H9 (cell line): ENCODE measurements around the gene KCNAB1. TPM values are rescaled to one million over a fixed set of nuclear protein-coding genes. Genes with fewer than 3 reads are reported as not detected.

ENCODE experiments used
- DNase-seq: peaks from one replicate; pipeline ENCODE4 v3.0.0-alpha.2; 2017
- H2AFZ ChIP-seq: one replicate; pipeline ENCODE4 v1.6.1; 2013; ENCODE audit warnings: mild to moderate bottlenecking, low read length, control low read depth, moderate library complexity
- H2AK5ac ChIP-seq: 2 replicates; pipeline ENCODE4 v1.6.1; 2013; ENCODE audit warnings: low read length, control low read depth, mixed read lengths; ENCODE audit not compliant: insufficient read length
- H2BK120ac ChIP-seq: one replicate; pipeline ENCODE4 v1.6.1; 2013; ENCODE audit warnings: low read depth, mild to moderate bottlenecking, low read length, control low read depth, inconsistent platforms; ENCODE audit not compliant: poor library complexity, severe bottlenecking
- H2BK12ac ChIP-seq: 2 replicates; pipeline ENCODE4 v1.6.1; 2013; ENCODE audit warnings: low read length, control low read depth, mixed read lengths, low read depth; ENCODE audit not compliant: insufficient read length
- H2BK15ac ChIP-seq: 2 replicates; pipeline ENCODE4 v1.6.1; 2013; ENCODE audit warnings: low read depth, low read length, control low read depth
- H2BK20ac ChIP-seq: one replicate; pipeline ENCODE4 v1.6.1; 2013; ENCODE audit warnings: low read depth, mild to moderate bottlenecking, low read length, control low read depth, inconsistent platforms; ENCODE audit not compliant: poor library complexity, severe bottlenecking
- H2BK5ac ChIP-seq: 2 replicates; pipeline ENCODE4 v1.6.1; 2013; ENCODE audit warnings: low read length, control low read depth, mixed read lengths; ENCODE audit not compliant: insufficient read length
- H3K14ac ChIP-seq: 2 replicates; pipeline ENCODE4 v1.6.1; 2013; ENCODE audit warnings: low read length, control low read depth; ENCODE audit not compliant: insufficient read depth
- H3K18ac ChIP-seq: 2 replicates; pipeline ENCODE4 v1.6.1; 2013; ENCODE audit warnings: low read depth, mild to moderate bottlenecking, mixed read lengths, low read length, control low read depth; ENCODE audit not compliant: insufficient read length
- H3K23ac ChIP-seq: 2 replicates; pipeline ENCODE4 v1.6.1; 2013; ENCODE audit warnings: low read length, control low read depth, mixed read lengths, low read depth; ENCODE audit not compliant: insufficient read length
- H3K23me2 ChIP-seq: 2 replicates; pipeline ENCODE4 v1.6.1; 2013; ENCODE audit warnings: low read depth, mild to moderate bottlenecking, mixed read lengths, low read length, control low read depth; ENCODE audit not compliant: insufficient read length, poor library complexity, severe bottlenecking
- H3K27ac ChIP-seq: 2 replicates; pipeline ENCODE4 v1.5.1; 2013; ENCODE audit warnings: low read length, control low read depth, mixed read lengths, low read depth; ENCODE audit not compliant: insufficient read length
- H3K27me3 ChIP-seq: 2 replicates; pipeline ENCODE4 v1.6.1; 2013; ENCODE audit warnings: low read length, control low read depth, inconsistent platforms; ENCODE audit not compliant: insufficient read depth
- H3K4ac ChIP-seq: 2 replicates; pipeline ENCODE4 v1.6.1; 2013; ENCODE audit warnings: low read depth, mild to moderate bottlenecking, control low read depth, inconsistent platforms, low read length, moderate library complexity
- H3K4me1 ChIP-seq: 2 replicates; pipeline ENCODE4 v1.6.1; 2013; ENCODE audit warnings: low read length, control low read depth, inconsistent platforms; ENCODE audit not compliant: insufficient read depth
- H3K4me2 ChIP-seq: 2 replicates; pipeline ENCODE4 v1.6.1; 2013; ENCODE audit warnings: low read length, control low read depth, mixed read lengths; ENCODE audit not compliant: insufficient read length, insufficient read depth
- H3K56ac ChIP-seq: 2 replicates; pipeline ENCODE4 v1.6.1; 2013; ENCODE audit warnings: low read depth, mild to moderate bottlenecking, mixed read lengths, low read length, control low read depth; ENCODE audit not compliant: insufficient read length
- H3K79me1 ChIP-seq: 2 replicates; pipeline ENCODE4 v1.6.1; 2013; ENCODE audit warnings: low read depth, mild to moderate bottlenecking, moderate library complexity, low read length, control low read depth, inconsistent platforms; ENCODE audit not compliant: insufficient read depth, poor library complexity, severe bottlenecking
- H3K79me2 ChIP-seq: 2 replicates; pipeline ENCODE4 v1.6.1; 2013; ENCODE audit warnings: low read length, control low read depth, inconsistent platforms; ENCODE audit not compliant: insufficient read depth
- H3K9ac ChIP-seq: 2 replicates; pipeline ENCODE4 v1.6.1; 2013; ENCODE audit warnings: low read length, control low read depth, mixed read lengths; ENCODE audit not compliant: insufficient read length; ENCODE audit errors: extremely low read depth
- H3K9me3 ChIP-seq: one replicate; pipeline ENCODE4 v1.6.1; 2013; ENCODE audit warnings: low read depth, low read length, inconsistent platforms; ENCODE audit not compliant: control insufficient read depth
- H3T11ph ChIP-seq: one replicate; pipeline ENCODE4 v1.6.1; 2013; ENCODE audit warnings: mild to moderate bottlenecking, low read length, control low read depth, inconsistent platforms
- H4K20me1 ChIP-seq: one replicate; pipeline ENCODE4 v1.6.1; 2013; ENCODE audit not compliant: control insufficient read depth, insufficient read length, insufficient read depth
- H4K5ac ChIP-seq: 2 replicates; pipeline ENCODE4 v1.6.1; 2013; ENCODE audit warnings: low read depth, mild to moderate bottlenecking, mixed read lengths, low read length, control low read depth; ENCODE audit not compliant: insufficient read length
- H4K8ac ChIP-seq: replicated peaks from 2 replicates; pipeline ENCODE4 v1.6.1; 2013; ENCODE audit warnings: low read length, control low read depth, mixed read lengths, low read depth; ENCODE audit not compliant: insufficient read length
- H4K91ac ChIP-seq: 2 replicates; pipeline ENCODE4 v1.6.1; 2013; ENCODE audit warnings: low read depth, mild to moderate bottlenecking, moderate library complexity, mixed read lengths, low read length, control low read depth; ENCODE audit not compliant: insufficient read length
- H3K27ac Mint-ChIP-seq, 3 experiments: 2 replicates in 2 of 3; 3 replicates in 1 of 3; pipeline ENCODE4 v1.8.0; 2020 to 2021; ENCODE audit warnings: mixed read lengths in 3 of 3, mild to moderate bottlenecking in 1 of 3, moderate library complexity in 1 of 3
- H3K27me3 Mint-ChIP-seq: 2 replicates; pipeline ENCODE4 v1.8.0; 2021; ENCODE audit warnings: low read depth, mild to moderate bottlenecking, moderate library complexity, mixed read lengths
- H3K36me3 Mint-ChIP-seq, 3 experiments: 2 replicates in 2 of 3; 3 replicates in 1 of 3; pipeline ENCODE4 v1.8.0; 2020 to 2021; ENCODE audit warnings: low read depth in 3 of 3, mixed read lengths in 3 of 3; ENCODE audit not compliant: insufficient read depth in 1 of 3
- H3K4me1 Mint-ChIP-seq, 2 experiments: 2 replicates each; pipeline ENCODE4 v1.8.0; 2020; ENCODE audit warnings: mixed read lengths in 2 of 2
- H3K4me3 Mint-ChIP-seq, 2 experiments: 2 replicates in 1 of 2; 3 replicates in 1 of 2; pipeline ENCODE4 v1.8.0; 2020 to 2021; ENCODE audit warnings: mild to moderate bottlenecking in 2 of 2, mixed read lengths in 2 of 2, moderate library complexity in 1 of 2
- H3K9me3 Mint-ChIP-seq, 2 experiments: 2 replicates in 1 of 2; 3 replicates in 1 of 2; pipeline ENCODE4 v1.8.0; 2020; ENCODE audit warnings: mild to moderate bottlenecking in 2 of 2, mixed read lengths in 2 of 2, moderate library complexity in 1 of 2
- CTCF ChIP-seq: fragments of 200-600 bp; sonication (generic); conservative IDR thresholded peaks from 3 replicates; pipeline ENCODE4 v1.8.0; 2021; ENCODE audit warnings: antibody characterized with exemption, mild to moderate bottlenecking
- WGBS: extraction: QIAGEN DNeasy Blood & Tissue Kit; methylation state at CpG from one replicate; pipeline ENCODE4 v1.1.7; 2013; ENCODE audit warnings: missing lambda C conversion rate, low lambda C conversion rate, mixed read lengths; ENCODE audit not compliant: insufficient read length; ENCODE audit errors: extremely low coverage; 5-methylcytosine and 5-hydroxymethylcytosine counted together
- total RNA-seq: library from RNA; stranded (reverse); gene quantifications from 2 replicates; pipeline ENCODE4 v1.2.1, GENCODE V29; 2021

The KCNAB1 gene
- total RNA-seq, 1 experiment from 2014 or later, result 3.7 TPM

DNA sequence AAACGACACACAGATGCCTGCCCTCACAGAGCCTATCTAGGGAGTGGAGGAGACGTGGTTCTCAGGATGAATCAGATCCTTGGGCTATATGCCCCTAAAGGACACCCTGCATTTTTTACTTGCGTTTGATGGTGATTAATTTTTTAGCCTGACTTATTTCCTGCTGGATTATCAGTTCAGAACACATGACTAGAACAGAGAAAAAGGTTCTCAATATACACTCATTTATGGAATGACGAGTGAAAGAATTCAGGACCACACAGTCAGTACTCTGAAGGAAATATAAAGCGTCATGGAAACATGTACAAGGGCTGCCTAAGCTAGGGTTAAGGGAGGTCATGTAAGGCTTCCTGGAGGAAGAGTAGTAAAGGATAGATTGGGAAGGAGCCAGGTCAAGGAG is 312.8 kb downstream of the KCNAB1 start:
- Mint-ChIP-seq H3K4me3 (no peak overlapping the region; a peak in 1 of 5 replicates), H3K4me1 (no peaks in the 10 kb centered on the region), H3K9me3 (no peaks in the 10 kb centered on the region; a peak in 1 of 5 replicates), H3K27ac (no peak overlapping the region), H3K36me3 (no peaks in the 10 kb centered on the region), H3K27me3 (no peaks in the 10 kb centered on the region)
- no peak overlapping the region for H3K9ac ChIP-seq
- no CpG with 5 or more reads among the region's 5 CpGs for WGBS
- H2AK5ac ChIP-seq, result no peak overlapping the region
- no peak overlapping the region for H2AFZ ChIP-seq
- H3K14ac ChIP-seq, result no peak overlapping the region
- no peak overlapping the region for H3K4ac ChIP-seq
- no peak overlapping the region for H2BK120ac ChIP-seq
- no peak overlapping the region for H3T11ph ChIP-seq
- H3K4me2 ChIP-seq, result no peak overlapping the region
- TF ChIP-seq CTCF, result no peak
- H3K79me1 ChIP-seq, result no peaks in the 10 kb centered on the region
- H3K23ac ChIP-seq, result no peak overlapping the region
- H4K91ac ChIP-seq, result no peak overlapping the region
- no peak overlapping the region for H4K5ac ChIP-seq
- H3K56ac ChIP-seq, result no peak overlapping the region
- H2BK20ac ChIP-seq, result no peak overlapping the region
- no peak for DNase-seq
- H3K27me3 ChIP-seq, result no peaks in the 10 kb centered on the region; the same call in 1 of the 2 replicates
- no peaks in the 10 kb centered on the region for H3K79me2 ChIP-seq
- H2BK15ac ChIP-seq, result no peak overlapping the region
- no peak overlapping the region for H4K8ac ChIP-seq
- H3K4me1 ChIP-seq, result no peaks in the 10 kb centered on the region
- no peaks in the 10 kb centered on the region for H4K20me1 ChIP-seq
- no peak overlapping the region for H2BK12ac ChIP-seq
- no peak overlapping the region for H3K27ac ChIP-seq
- no peaks in the 10 kb centered on the region for H3K23me2 ChIP-seq
- H3K18ac ChIP-seq, result no peak overlapping the region
- no peak overlapping the region for H2BK5ac ChIP-seq
- H3K9me3 ChIP-seq, result no peaks in the 10 kb centered on the region
